Stimulated activated CD4-positive, alpha-beta T cell treated with anti-CD3 and anti-CD28 coated beads, Interleukin-1b, Interleukin-23, amount 100 ng/mL, for 48 hours (primary cell): ENCODE measurements around the gene NOP53.
"Not testable (repeated sequence)": the region's sequence is repeated elsewhere in the genome, so short reads cannot be mapped to it uniquely, and the experiment has no call there.

Source experiments
- DNase-seq: peaks from one replicate; pipeline ENCODE4 v3.0.0-alpha.2; 2020

The NOP53 gene

GRCh38 chr19:47745010-47745901 lies at the start of gene NOP53:
Gene NOP53, plus strand, starts transcription at chr19:47745546. Its CDS starts 14 bp downstream, at chr19:47745560.
- peak; percentile 97 for DNase-seq

DNA sequence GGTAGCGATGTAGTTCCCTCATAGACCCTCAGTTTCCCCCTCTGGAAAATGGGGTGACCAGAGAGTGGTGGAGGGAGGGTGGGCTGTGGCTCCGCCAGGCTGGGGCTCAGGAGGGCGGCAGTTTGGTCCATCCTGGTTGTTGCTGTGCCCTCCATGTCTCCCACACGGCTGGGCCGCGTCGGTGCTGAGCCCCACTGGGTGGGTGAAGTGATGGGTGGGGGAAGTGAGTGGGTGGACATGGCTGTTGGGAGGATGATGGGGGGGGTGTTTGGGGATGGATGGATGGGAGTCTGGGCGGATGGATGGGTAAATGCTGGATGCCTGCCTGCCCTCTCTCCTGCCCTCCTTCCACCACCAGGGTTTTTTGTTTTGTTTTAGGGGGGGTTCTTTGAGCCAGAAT lies 48.7 kb upstream of the NOP53 start:
- DNase-seq, result no peak

- DNase-seq, result peak; percentile 58
These were observed 47.3 kb upstream of the NOP53 start for GRCh38 chr19:47697863-47698609.

DNA sequence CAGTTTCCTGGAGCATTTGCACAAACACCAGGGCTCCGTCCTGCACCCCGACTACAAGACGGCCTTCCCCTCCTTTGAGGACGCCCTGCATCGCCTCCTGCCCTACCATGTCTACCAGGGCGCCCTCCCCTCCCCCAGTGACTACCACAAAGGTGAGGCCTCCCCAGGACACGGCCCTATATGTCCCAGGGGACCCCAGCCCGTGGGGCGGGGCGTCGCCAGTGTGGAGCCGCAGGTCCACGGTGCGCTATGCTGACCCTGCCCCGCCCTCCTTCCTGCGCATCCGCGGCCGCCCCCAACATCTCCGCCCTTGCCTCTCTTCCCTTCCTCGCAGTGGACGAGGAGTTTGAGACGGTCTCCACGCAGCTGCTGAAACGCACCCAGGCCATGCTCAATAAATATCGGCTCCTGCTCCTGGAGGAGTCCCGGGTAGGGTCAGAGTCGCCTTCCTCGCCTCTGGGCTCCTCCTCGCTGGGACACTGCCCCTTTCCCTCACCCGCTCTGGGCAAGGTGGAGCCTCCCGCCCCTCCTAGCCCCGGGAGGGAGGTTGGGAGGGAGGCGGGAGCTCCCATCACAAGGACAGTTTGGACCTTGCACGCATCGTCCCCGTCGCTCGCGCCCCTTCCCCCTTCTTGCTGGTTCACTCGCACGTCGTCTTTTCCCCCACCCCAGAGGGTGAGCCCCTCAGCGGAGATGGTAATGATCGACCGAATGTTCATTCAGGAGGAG lies 46.6 kb upstream of the NOP53 start:
- no peak for DNase-seq

- DNase-seq, result peak; percentile 50
These were observed 45.9 kb upstream of the NOP53 start for GRCh38 chr19:47699360-47699917.

DNA sequence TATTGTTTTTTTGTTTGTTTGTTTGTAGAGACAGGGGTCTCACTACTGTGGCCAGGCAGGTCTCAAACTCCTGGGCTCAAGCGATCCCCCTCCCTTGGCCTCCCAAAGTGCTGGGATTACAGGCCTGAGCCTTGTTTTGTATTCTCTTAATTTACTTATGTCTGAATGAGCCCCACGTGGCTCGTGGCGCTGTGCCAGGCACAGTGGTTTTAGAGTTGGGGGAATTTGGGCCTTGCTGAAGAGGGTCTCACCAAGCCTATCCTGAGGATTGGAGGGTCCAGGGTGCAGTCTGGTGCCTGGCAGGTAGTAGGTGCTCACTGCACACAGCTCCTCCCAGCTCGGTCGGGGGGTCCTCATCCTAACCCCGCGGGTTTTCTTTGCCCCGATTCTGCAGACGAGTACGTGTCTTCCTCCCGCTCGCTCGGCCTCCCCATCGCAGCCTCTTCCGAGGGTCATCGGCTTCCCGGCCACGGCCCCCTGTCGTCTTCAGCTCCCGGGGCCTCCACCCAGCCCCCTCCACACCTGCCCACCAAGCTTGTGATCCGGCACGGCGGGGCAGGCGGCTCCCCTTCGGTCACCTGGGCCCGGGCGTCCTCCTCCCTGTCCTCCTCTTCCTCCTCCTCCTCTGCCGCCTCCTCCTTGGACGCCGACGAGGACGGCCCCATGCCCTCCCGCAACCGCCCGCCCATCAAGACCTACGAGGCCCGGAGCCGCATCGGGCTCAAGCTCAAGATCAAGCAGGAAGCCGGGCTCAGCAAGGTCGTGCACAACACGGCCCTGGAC lies 44.2 kb upstream of the NOP53 start:
- DNase-seq, result no peak

DNA sequence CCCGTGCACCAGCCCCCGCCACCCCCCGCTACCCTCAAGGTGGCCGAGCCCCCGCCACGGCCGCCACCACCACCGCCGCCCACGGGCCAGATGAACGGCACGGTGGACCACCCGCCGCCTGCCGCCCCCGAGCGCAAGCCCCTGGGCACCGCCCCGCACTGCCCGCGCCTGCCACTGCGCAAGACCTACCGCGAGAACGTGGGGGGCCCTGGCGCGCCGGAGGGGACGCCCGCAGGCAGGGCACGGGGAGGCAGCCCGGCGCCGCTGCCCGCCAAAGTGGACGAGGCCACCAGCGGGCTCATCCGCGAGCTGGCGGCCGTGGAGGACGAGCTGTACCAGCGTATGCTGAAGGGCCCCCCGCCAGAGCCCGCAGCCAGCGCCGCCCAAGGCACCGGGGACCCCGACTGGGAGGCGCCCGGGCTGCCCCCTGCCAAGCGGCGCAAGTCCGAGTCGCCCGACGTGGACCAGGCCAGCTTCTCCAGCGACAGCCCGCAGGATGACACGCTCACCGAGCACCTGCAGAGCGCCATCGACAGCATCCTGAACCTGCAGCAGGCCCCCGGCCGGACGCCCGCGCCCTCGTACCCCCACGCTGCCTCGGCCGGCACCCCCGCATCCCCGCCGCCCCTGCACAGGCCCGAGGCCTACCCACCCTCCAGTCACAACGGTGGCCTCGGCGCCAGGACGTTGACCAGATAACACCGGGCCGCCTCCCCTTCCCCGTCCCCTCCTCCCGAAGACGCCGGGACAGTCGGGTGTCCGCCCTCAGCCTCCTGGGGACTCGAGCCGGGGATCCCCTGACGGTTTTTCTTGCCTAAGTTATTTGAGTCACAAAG lies 43.4 kb upstream of the NOP53 start:
- no peak for DNase-seq

- DNase-seq, result no peak
These were observed 42.7 kb upstream of the NOP53 start for GRCh38 chr19:47702671-47703070.

DNA sequence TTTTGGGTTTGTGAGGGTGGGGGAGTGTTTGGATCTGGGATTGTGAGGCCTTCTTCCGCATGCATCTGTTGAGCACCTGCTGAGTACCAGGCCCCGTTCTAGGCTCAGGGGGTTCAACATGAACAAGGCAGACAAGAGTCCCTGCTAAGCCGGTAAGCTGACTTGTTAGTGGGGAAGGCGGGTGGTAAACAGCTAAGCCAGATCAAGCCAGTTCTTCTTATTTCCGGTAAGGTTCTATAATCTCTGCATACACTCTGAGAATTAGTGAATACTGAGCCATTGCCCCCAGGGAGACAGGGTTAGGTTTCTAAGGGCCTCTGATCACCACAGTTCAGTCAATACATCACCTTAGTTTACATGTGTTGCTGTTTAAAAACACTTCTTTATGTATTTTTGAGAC lies 42.0 kb upstream of the NOP53 start:
- no peak for DNase-seq

GRCh38 chr19:47704024-47704423 lies 41.3 kb upstream of the NOP53 start:
- DNase-seq, result no peak

GRCh38 chr19:47704656-47705055 lies 40.7 kb upstream of the NOP53 start:
- no peak for DNase-seq

GRCh38 chr19:47707135-47707925 lies 38.0 kb upstream of the NOP53 start:
- DNase-seq, result peak; percentile 83

- DNase-seq, result no peak
These were observed 33.6 kb upstream of the NOP53 start for GRCh38 chr19:47711652-47712242.

- DNase-seq, result peak; percentile 51
These were observed 32.0 kb upstream of the NOP53 start, which contains the start of gene EHD2 for GRCh38 chr19:47713046-47714021. Gene EHD2, plus strand, starts transcription at chr19:47713422. Its CDS starts 3,191 bp downstream, at chr19:47716613.

DNA sequence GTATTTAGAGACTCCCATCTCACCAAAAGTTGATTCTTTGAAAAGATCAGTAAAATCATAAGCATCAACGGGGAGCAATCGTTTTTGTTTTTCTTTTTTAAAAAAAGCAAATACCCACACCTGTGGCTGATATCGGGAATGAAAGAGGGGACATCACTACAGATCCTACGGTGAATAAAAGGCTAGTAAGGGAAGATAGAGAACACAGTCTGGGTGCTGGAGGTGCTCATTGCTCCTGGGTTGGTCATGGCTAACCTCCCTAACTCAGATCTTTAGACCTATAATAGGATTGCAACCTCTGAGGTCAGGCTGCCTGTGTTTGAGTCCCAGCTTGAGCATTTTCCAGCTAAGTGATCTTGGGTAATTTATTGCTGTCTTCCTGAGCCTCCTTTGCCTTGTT lies 31.0 kb upstream of the NOP53 start:
- no peak for DNase-seq

GRCh38 chr19:47714855-47715254 lies 30.5 kb upstream of the NOP53 start:
- not testable (repeated sequence) for DNase-seq

DNA sequence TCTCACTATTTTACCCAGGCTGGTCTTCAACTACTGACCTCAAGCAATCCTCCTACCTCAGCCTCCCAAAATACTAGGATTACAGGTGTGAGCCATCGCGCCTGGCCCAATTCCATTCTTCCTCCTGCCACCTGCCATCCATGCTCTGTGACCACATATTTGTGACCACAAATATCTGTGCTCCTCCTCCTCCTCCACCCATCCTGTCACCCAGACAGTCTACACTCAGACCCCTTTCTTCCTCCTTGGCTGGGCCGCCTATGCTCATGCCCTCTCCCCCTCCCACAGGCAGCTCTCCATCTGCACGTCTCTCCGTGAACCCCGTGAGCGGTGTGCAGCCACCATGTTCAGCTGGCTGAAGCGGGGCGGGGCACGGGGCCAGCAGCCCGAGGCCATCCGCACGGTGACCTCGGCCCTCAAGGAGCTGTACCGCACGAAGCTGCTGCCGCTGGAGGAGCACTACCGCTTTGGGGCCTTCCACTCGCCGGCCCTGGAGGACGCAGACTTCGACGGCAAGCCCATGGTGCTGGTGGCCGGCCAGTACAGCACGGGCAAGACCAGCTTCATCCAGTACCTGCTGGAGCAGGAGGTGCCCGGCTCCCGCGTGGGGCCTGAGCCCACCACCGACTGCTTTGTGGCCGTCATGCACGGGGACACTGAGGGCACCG lies 28.9 kb upstream of the NOP53 start:
- no peak for DNase-seq
